SK-N-DZ (cell line): ENCODE measurements around the gene OXCT1.
"Not testable (repeated sequence)": the region's sequence is repeated elsewhere in the genome, so short reads cannot be mapped to it uniquely, and the experiment has no call there.

Experiments used
- DNase-seq: peaks from one replicate; pipeline ENCODE4 v3.0.0-alpha.2; 2015; ENCODE audit warnings: low spot score

OXCT1 gene

GRCh38 chr5:41827792-41828191 is 42.4 kb downstream of the OXCT1 start:
- no peak for DNase-seq

- no peak for DNase-seq
Observed at GRCh38 chr5:41822036-41822435, 48.2 kb downstream of the OXCT1 start.

GRCh38 chr5:41821051-41821450 is 49.2 kb downstream of the OXCT1 start:
- DNase-seq, result no peak

- no peak for DNase-seq
Observed at GRCh38 chr5:41820150-41820549, 50.1 kb downstream of the OXCT1 start.

GRCh38 chr5:41817625-41818301 is 52.5 kb downstream of the OXCT1 start:
- DNase-seq, result no peak

- no peak for DNase-seq
Observed at GRCh38 chr5:41815663-41816229, 54.5 kb downstream of the OXCT1 start.

GRCh38 chr5:41815261-41815660 is 55.0 kb downstream of the OXCT1 start:
- DNase-seq, result no peak

- not testable (repeated sequence) for DNase-seq
Observed at GRCh38 chr5:41814306-41814705, 55.9 kb downstream of the OXCT1 start.

GRCh38 chr5:41812156-41812555 is 58.1 kb downstream of the OXCT1 start:
- no peak for DNase-seq

- DNase-seq, result no peak
Observed at GRCh38 chr5:41809128-41809527, 61.1 kb downstream of the OXCT1 start.

GRCh38 chr5:41808294-41808693 is 61.9 kb downstream of the OXCT1 start:
- DNase-seq, result no peak

GRCh38 chr5:41797662-41798061 is 72.6 kb downstream of the OXCT1 start:
- no peak for DNase-seq

- no peak for DNase-seq
Observed at GRCh38 chr5:41796061-41796460, 74.2 kb downstream of the OXCT1 start.

GRCh38 chr5:41795125-41795524 is 75.1 kb downstream of the OXCT1 start:
- no peak for DNase-seq

GRCh38 chr5:41794471-41794870 is 75.8 kb downstream of the OXCT1 start:
- no peak for DNase-seq

- DNase-seq, result no peak
Observed at GRCh38 chr5:41793141-41793770, 77.0 kb downstream of the OXCT1 start.

- DNase-seq, result no peak
Observed at GRCh38 chr5:41790038-41790776, 80.0 kb downstream of the OXCT1 start.

GRCh38 chr5:41789434-41789833 is 80.8 kb downstream of the OXCT1 start:
- DNase-seq, result no peak

GRCh38 chr5:41788941-41789368 is 81.3 kb downstream of the OXCT1 start:
- DNase-seq, result no peak

GRCh38 chr5:41787265-41787664 is 83.0 kb downstream of the OXCT1 start:
- DNase-seq, result no peak

GRCh38 chr5:41785061-41785460 is 85.2 kb downstream of the OXCT1 start:
- no peak for DNase-seq

GRCh38 chr5:41778410-41778809 is 91.8 kb downstream of the OXCT1 start:
- DNase-seq, result peak; percentile 3
